Fibroblast of lung (primary cell): Measurements from ENCODE around the gene UMAD1.

Experiments
- CTCF ChIP-seq, 2 donors: IDR thresholded peaks in 1 of 2; conservative IDR thresholded peaks in 1 of 2; 1 replicate in 1 of 2; 2 replicates in 1 of 2; pipeline ENCODE4 v1.5.1; 2011 to 2012; ENCODE audit warnings: low read length in 2 of 2, control low read depth in 1 of 2, inconsistent platforms in 1 of 2, low read depth in 1 of 2, mild to moderate bottlenecking in 1 of 2
- EZH2 ChIP-seq: IDR thresholded peaks from 2 replicates; pipeline ENCODE4 v1.5.1; 2012; ENCODE audit warnings: low read length, control low read depth, mild to moderate bottlenecking; ENCODE audit errors: missing control alignments

- no peak for TF ChIP-seq CTCF (conservative IDR thresholded peaks at IDR 0.05 in 1 of 2, IDR thresholded peaks at IDR 0.05 in 1 of 2; ENCODE audit: low read depth in 1 of 2, low read length in 2 of 2)
- TF ChIP-seq EZH2 = no peak
Measured at GRCh38 chr7:7639421-7639820, 1.1 kb upstream of the UMAD1 start.
